GM19438 (cell line): ENCODE measurements around the gene EFCC1.

ENCODE experiments used
- ATAC-seq: cut with Tn5 transposase; IDR thresholded peaks from one replicate; pipeline ENCODE4 v1.9.1; 2021; ENCODE audit warnings: low read depth; ENCODE audit not compliant: unreplicated experiment

Gene EFCC1

GRCh38 chr3:128994581-128995546, 6.2 kb upstream of the EFCC1 start:
- no peak for ATAC-seq

- ATAC-seq = no peak
These were observed 5.4 kb upstream of the EFCC1 start for GRCh38 chr3:128995737-128996136.

GRCh38 chr3:128996200-128996599, 4.9 kb upstream of the EFCC1 start:
- ATAC-seq = no peak

GRCh38 chr3:128996726-128997125, 4.4 kb upstream of the EFCC1 start:
- no peak for ATAC-seq

GRCh38 chr3:128997486-128998133, 3.5 kb upstream of the EFCC1 start:
- ATAC-seq = no peak

- no peak for ATAC-seq
These were observed 2.5 kb upstream of the EFCC1 start for GRCh38 chr3:128998561-128998960.

GRCh38 chr3:128999102-128999501, 2.0 kb upstream of the EFCC1 start:
- no peak for ATAC-seq

GRCh38 chr3:129000742-129001100, 383 bp upstream of the EFCC1 start:
- no peak for ATAC-seq

GRCh38 chr3:129001806-129002572, 885 bp downstream of the EFCC1 start:
- ATAC-seq = no peak

GRCh38 chr3:129002573-129003569, 1.8 kb downstream of the EFCC1 start:
- ATAC-seq = no peak

GRCh38 chr3:129003578-129004112, 2.5 kb downstream of the EFCC1 start:
- ATAC-seq = no peak

- ATAC-seq = no peak
These were observed 3.7 kb downstream of the EFCC1 start for GRCh38 chr3:129004639-129005295.

GRCh38 chr3:129005526-129006303, 4.6 kb downstream of the EFCC1 start:
- no peak for ATAC-seq

- ATAC-seq = no peak
These were observed 5.8 kb downstream of the EFCC1 start for GRCh38 chr3:129006864-129007263.

- no peak for ATAC-seq
These were observed 6.7 kb downstream of the EFCC1 start for GRCh38 chr3:129007792-129008191.

- ATAC-seq = no peak
These were observed 8.2 kb downstream of the EFCC1 start for GRCh38 chr3:129009266-129009665.

GRCh38 chr3:129010310-129010956, 9.3 kb downstream of the EFCC1 start:
- no peak for ATAC-seq

- no peak for ATAC-seq
These were observed 12.4 kb downstream of the EFCC1 start for GRCh38 chr3:129013491-129013891.
